Sciatic nerve (tissue), 2 donors: ENCODE results near the gene ZDHHC13. TPM values are rescaled to one million over a fixed set of nuclear protein-coding genes. Genes with fewer than 3 reads are reported as not detected.

ENCODE experiments used
- ATAC-seq: fragments of 200-7000 bp; cut with Tn5 transposase; one replicate; pipeline ENCODE4 v1.9.1; 2020; ENCODE audit warnings: mild to moderate bottlenecking, moderate library complexity
- DNase-seq: peaks from one replicate; pipeline ENCODE4 v3.0.0-alpha.2; 2020; ENCODE audit warnings: low spot score
- intact Hi-C: fragments of 100-400 bp; cut with DNase I; formaldehyde crosslinking; loops from one replicate; pipeline ENCODE4 v1.14.2; 2022
- total RNA-seq: library from RNA; stranded (reverse); fragmentation: NEBNext Ultra II Directional; extraction: Animal tissue kit (Norgen Biotek cat#: 25700); gene quantifications from one replicate; pipeline ENCODE4 v1.2.1, GENCODE V29; 2021
- donor health status: DM: no; HTN: no; CAD: no.
- donor health status: DM: no; HTN: no; CAD: no.

The ZDHHC13 gene
- total RNA-seq, 1 donor from 2014 or later: 5.8 TPM

- intact Hi-C loops: no loop called here
- no peak for ATAC-seq
- DNase-seq: no peak
Measured at GRCh38 chr11:19194620-19195308, 77.8 kb downstream of the ZDHHC13 start.

- DNase-seq (no peak), ATAC-seq (peak; percentile 58)
- intact Hi-C loops: no loop called here
Measured at GRCh38 chr11:19196432-19196831, 79.5 kb downstream of the ZDHHC13 start.

GRCh38 chr11:19199048-19199447 lies 82.1 kb downstream of the ZDHHC13 start:
- ATAC-seq (no peak), DNase-seq (no peak)
- intact Hi-C loops: no loop called here

GRCh38 chr11:19199771-19200170 lies 82.8 kb downstream of the ZDHHC13 start:
- no peak for ATAC-seq
- intact Hi-C loops: no loop called here
- DNase-seq: no peak

- intact Hi-C loops: no loop called here
- ATAC-seq (peak; percentile 50), DNase-seq (no peak)
Measured at GRCh38 chr11:19200410-19201201, 83.6 kb downstream of the ZDHHC13 start.

- intact Hi-C loops: no loop called here
- no peak for ATAC-seq
- DNase-seq: no peak
Measured at GRCh38 chr11:19201737-19202605, 85.0 kb downstream of the ZDHHC13 start, which contains the start of gene CSRP3. Gene CSRP3 (minus strand): TSS chr11:19201983. CDS start chr11:19192448, 9,535 bp downstream.

- intact Hi-C loops: no loop called here
- DNase-seq: no peak
- no peak for ATAC-seq
Measured at GRCh38 chr11:19204836-19205235, 87.9 kb downstream of the ZDHHC13 start.

GRCh38 chr11:19208181-19208580 lies 91.2 kb downstream of the ZDHHC13 start:
- intact Hi-C loops: no loop called here
- no peak for DNase-seq
- ATAC-seq: no peak

GRCh38 chr11:19208959-19209546 lies 92.1 kb downstream of the ZDHHC13 start:
- no peak for ATAC-seq
- DNase-seq: no peak
- intact Hi-C loops: no loop called here

GRCh38 chr11:19209617-19210370 lies 92.8 kb downstream of the ZDHHC13 start:
- DNase-seq: no peak
- intact Hi-C loops: no loop called here
- no peak for ATAC-seq

- intact Hi-C loops: no loop called here
- DNase-seq: no peak
- no peak for ATAC-seq
Measured at GRCh38 chr11:19216021-19216420, 99.1 kb downstream of the ZDHHC13 start.

GRCh38 chr11:19216709-19217374 lies 99.9 kb downstream of the ZDHHC13 start:
- ATAC-seq: no peak
- intact Hi-C loops: no loop called here

GRCh38 chr11:19218216-19218615 lies 101.2 kb downstream of the ZDHHC13 start:
- no peak for DNase-seq
- no peak for ATAC-seq
- intact Hi-C loops: no loop called here

More at GRCh38 chr11:19216709-19217374, 99.9 kb downstream of the ZDHHC13 start:
- no peak for DNase-seq

- intact Hi-C loops: no loop called here
- DNase-seq (no peak), ATAC-seq (no peak)
Measured at GRCh38 chr11:19218786-19219460, 102.0 kb downstream of the ZDHHC13 start.

- intact Hi-C loops: no loop called here
- ATAC-seq: no peak
- DNase-seq: no peak
Measured at GRCh38 chr11:19220903-19221724, 104.1 kb downstream of the ZDHHC13 start.

- intact Hi-C loops: no loop called here
- DNase-seq (no peak), ATAC-seq (no peak)
Measured at GRCh38 chr11:19225123-19225522, 108.2 kb downstream of the ZDHHC13 start.

- intact Hi-C loops: no loop called here
- DNase-seq (no peak), ATAC-seq (no peak)
Measured at GRCh38 chr11:19225581-19225980, 108.6 kb downstream of the ZDHHC13 start.
